MM.1S (cell line): ENCODE measurements around the gene KPNB1.

ENCODE experiments used
- DNase-seq: peaks from one replicate; pipeline ENCODE4 v3.0.0-alpha.2; 2015
- H2AFZ ChIP-seq: fragments of 300-600 bp; sonication (generic); 2 replicates; pipeline ENCODE4 v1.6.0; 2016; ENCODE audit warnings: antibody characterized with exemption, low read length
- H3F3A ChIP-seq: fragments of 300-600 bp; sonication (generic); 2 replicates; pipeline ENCODE4 v1.6.1; 2016; ENCODE audit warnings: mild to moderate bottlenecking, antibody characterized with exemption, low read length, moderate library complexity, mixed read lengths; ENCODE audit not compliant: insufficient read depth
- H3K27ac ChIP-seq: fragments of 300-600 bp; sonication (generic); 2 replicates; pipeline ENCODE4 v1.5.1; 2016; ENCODE audit warnings: mild to moderate bottlenecking, low read length
- H3K27me3 ChIP-seq: fragments of 300-600 bp; sonication (generic); replicated peaks from 2 replicates; pipeline ENCODE4 v1.6.0; 2016; ENCODE audit warnings: low read length; ENCODE audit not compliant: insufficient read depth
- H3K36me3 ChIP-seq: fragments of 300-600 bp; sonication (generic); replicated peaks from 2 replicates; pipeline ENCODE4 v1.6.1; 2016; ENCODE audit warnings: mild to moderate bottlenecking, low read length, mixed read lengths; ENCODE audit not compliant: insufficient read depth
- H3K4me1 ChIP-seq: fragments of 300-600 bp; sonication (generic); 2 replicates; pipeline ENCODE4 v1.6.1; 2016; ENCODE audit warnings: low read length, mixed read lengths
- H3K4me2 ChIP-seq: fragments of 300-600 bp; sonication (generic); 2 replicates; pipeline ENCODE4 v1.6.0; 2016; ENCODE audit warnings: low read depth, low read length
- H3K4me3 ChIP-seq: fragments of 300-600 bp; sonication (generic); 2 replicates; pipeline ENCODE4 v1.5.1; 2016; ENCODE audit warnings: low read length, mixed read lengths
- H3K79me2 ChIP-seq: fragments of 300-600 bp; sonication (generic); 2 replicates; pipeline ENCODE4 v1.6.1; 2016; ENCODE audit warnings: mixed run types, low read length, mixed read lengths
- H3K9ac ChIP-seq: fragments of 300-600 bp; sonication (generic); 2 replicates; pipeline ENCODE4 v1.6.1; 2016; ENCODE audit warnings: low read length, mixed read lengths
- H3K9me2 ChIP-seq: fragments of 300-600 bp; sonication (generic); replicated peaks from 2 replicates; pipeline ENCODE4 v1.6.1; 2016; ENCODE audit warnings: mild to moderate bottlenecking, low read length, mixed read lengths; ENCODE audit not compliant: insufficient read depth
- H3K9me3 ChIP-seq: fragments of 300-600 bp; sonication (generic); replicated peaks from 2 replicates; pipeline ENCODE4 v1.6.1; 2016; ENCODE audit warnings: mild to moderate bottlenecking, low read length, mixed read lengths; ENCODE audit not compliant: insufficient read depth
- H4K20me1 ChIP-seq: fragments of 300-600 bp; sonication (generic); 2 replicates; pipeline ENCODE4 v1.6.1; 2016; ENCODE audit warnings: mild to moderate bottlenecking, low read length, moderate library complexity, mixed read lengths; ENCODE audit not compliant: insufficient read depth
- EZH2 ChIP-seq: fragments of 300-600 bp; sonication (generic); optimal IDR thresholded peaks from 2 replicates; pipeline ENCODE3; 2017; ENCODE audit warnings: low read depth, mild to moderate bottlenecking, antibody characterized with exemption, low read length, mixed read lengths
- EZH2phosphoT487 ChIP-seq: fragments of 300-600 bp; sonication (generic); IDR thresholded peaks from 2 replicates; pipeline ENCODE4 v1.6.1; 2018; ENCODE audit warnings: antibody characterized with exemption, low read length
- TF ChIP-seq, protein P1 (sequence below): fragments of 300-600 bp; sonication (generic); IDR thresholded peaks from 2 replicates; pipeline ENCODE4 v1.5.1; 2016; ENCODE audit warnings: antibody characterized with exemption, low read length, mixed read lengths

KPNB1 gene

DNA sequence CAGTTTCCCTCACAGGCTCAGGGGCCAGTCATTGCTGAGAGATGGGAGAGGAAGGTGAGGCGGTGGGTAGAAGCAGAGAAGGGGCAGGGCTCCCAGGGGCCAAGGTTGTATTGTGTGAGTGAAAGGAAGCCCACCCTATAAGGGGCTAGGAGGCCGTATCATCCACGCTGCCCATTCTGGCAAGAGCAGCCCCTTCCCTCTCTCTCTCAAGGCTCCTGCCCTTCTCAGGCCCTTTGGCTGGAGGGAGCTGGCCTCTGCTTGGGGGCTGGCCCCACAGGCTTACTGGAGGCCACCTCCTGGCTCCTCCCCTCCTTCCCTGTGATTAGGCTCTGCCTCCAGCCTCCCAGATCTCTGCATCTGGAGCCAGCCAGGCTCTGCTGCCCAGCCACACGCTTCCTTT lies 51.9 kb downstream of the KPNB1 start:
- TF ChIP-seq, protein P1, sequence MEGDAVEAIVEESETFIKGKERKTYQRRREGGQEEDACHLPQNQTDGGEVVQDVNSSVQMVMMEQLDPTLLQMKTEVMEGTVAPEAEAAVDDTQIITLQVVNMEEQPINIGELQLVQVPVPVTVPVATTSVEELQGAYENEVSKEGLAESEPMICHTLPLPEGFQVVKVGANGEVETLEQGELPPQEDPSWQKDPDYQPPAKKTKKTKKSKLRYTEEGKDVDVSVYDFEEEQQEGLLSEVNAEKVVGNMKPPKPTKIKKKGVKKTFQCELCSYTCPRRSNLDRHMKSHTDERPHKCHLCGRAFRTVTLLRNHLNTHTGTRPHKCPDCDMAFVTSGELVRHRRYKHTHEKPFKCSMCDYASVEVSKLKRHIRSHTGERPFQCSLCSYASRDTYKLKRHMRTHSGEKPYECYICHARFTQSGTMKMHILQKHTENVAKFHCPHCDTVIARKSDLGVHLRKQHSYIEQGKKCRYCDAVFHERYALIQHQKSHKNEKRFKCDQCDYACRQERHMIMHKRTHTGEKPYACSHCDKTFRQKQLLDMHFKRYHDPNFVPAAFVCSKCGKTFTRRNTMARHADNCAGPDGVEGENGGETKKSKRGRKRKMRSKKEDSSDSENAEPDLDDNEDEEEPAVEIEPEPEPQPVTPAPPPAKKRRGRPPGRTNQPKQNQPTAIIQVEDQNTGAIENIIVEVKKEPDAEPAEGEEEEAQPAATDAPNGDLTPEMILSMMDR: no peak
- TF ChIP-seq EZH2phosphoT487: no peak
- TF ChIP-seq EZH2: no peak
- peaks cover 9% of the 10 kb centered on the region for H3K4me1 ChIP-seq
- H3K36me3 ChIP-seq: no peaks in the 10 kb centered on the region
- H3K4me2 ChIP-seq: no peak overlapping the region
- H2AFZ ChIP-seq: no peak overlapping the region
- DNase-seq: no peak
- no peak overlapping the region for H3K9ac ChIP-seq
- no peaks in the 10 kb centered on the region for H3F3A ChIP-seq
- no peaks in the 10 kb centered on the region for H3K79me2 ChIP-seq
- no peak overlapping the region for H3K27ac ChIP-seq
- peaks cover 14% of the 10 kb centered on the region for H3K27me3 ChIP-seq
- H3K9me3 ChIP-seq: no peaks in the 10 kb centered on the region
- no peaks in the 10 kb centered on the region for H3K9me2 ChIP-seq
- H3K4me3 ChIP-seq: no peak overlapping the region
- no peaks in the 10 kb centered on the region for H4K20me1 ChIP-seq

- no peak overlapping the region for H3K9ac ChIP-seq
- H3K79me2 ChIP-seq: no peaks in the 10 kb centered on the region
- H3K9me3 ChIP-seq: no peaks in the 10 kb centered on the region
- no peak overlapping the region for H3K27ac ChIP-seq
- H3F3A ChIP-seq: no peaks in the 10 kb centered on the region
- peaks cover 15% of the 10 kb centered on the region for H3K4me1 ChIP-seq
- H2AFZ ChIP-seq: no peak overlapping the region
- no peaks in the 10 kb centered on the region for H3K9me2 ChIP-seq
- peaks cover 14% of the 10 kb centered on the region for H3K27me3 ChIP-seq
- no peaks in the 10 kb centered on the region for H4K20me1 ChIP-seq
- DNase-seq: no peak
- H3K4me2 ChIP-seq: no peak overlapping the region
- no peak overlapping the region for H3K4me3 ChIP-seq
- H3K36me3 ChIP-seq: no peaks in the 10 kb centered on the region
- TF ChIP-seq, protein P1: no peak
- no peak for TF ChIP-seq EZH2
- no peak for TF ChIP-seq EZH2phosphoT487
Measured at GRCh38 chr17:47702391-47702995, 52.8 kb downstream of the KPNB1 start.

- no peak overlapping the region for H3K27ac ChIP-seq
- no peak overlapping the region for H3K9ac ChIP-seq
- peaks cover 14% of the 10 kb centered on the region for H3K27me3 ChIP-seq
- no peak overlapping the region for H3K4me2 ChIP-seq
- no peak overlapping the region for H3K4me3 ChIP-seq
- no peaks in the 10 kb centered on the region for H3F3A ChIP-seq
- H3K36me3 ChIP-seq: no peaks in the 10 kb centered on the region
- H4K20me1 ChIP-seq: no peaks in the 10 kb centered on the region
- no peaks in the 10 kb centered on the region for H3K9me2 ChIP-seq
- no peaks in the 10 kb centered on the region for H3K9me3 ChIP-seq
- no peak overlapping the region for H2AFZ ChIP-seq
- H3K79me2 ChIP-seq: no peaks in the 10 kb centered on the region
- H3K4me1 ChIP-seq: peaks cover 15% of the 10 kb centered on the region
- TF ChIP-seq, protein P1: no peak
- TF ChIP-seq EZH2phosphoT487 (no peak), EZH2 (no peak)
- DNase-seq: no peak
Measured at GRCh38 chr17:47703191-47703591, 53.5 kb downstream of the KPNB1 start.
